Skin of body (tissue), 2 donors: ENCODE measurements around the gene CORO1C. TPM values are rescaled to one million over a fixed set of nuclear protein-coding genes. Genes with fewer than 3 reads are reported as not detected.
"Not testable (repeated sequence)": the region's sequence is repeated elsewhere in the genome, so short reads cannot be mapped to it uniquely, and the experiment has no call there.

ENCODE experiments used
- DNase-seq: peaks from one replicate; lab custom pipeline; 2025; lab: John Stamatoyannopoulos, UW
- total RNA-seq: library from RNA; depleted of rRNA; stranded (reverse); fragments of >200 nt; gene quantifications from one replicate; pipeline ENCODE4 v1.2.3, GENCODE V29; 2014

CORO1C gene
- total RNA-seq, 1 donor from 2014 or later = 141 TPM

GRCh38 chr12:108635201-108635996, 95.9 kb downstream of the CORO1C start:
- DNase-seq = peak; percentile 30

- DNase-seq = no peak
Observed at GRCh38 chr12:108634341-108634751, 97.0 kb downstream of the CORO1C start.

DNA sequence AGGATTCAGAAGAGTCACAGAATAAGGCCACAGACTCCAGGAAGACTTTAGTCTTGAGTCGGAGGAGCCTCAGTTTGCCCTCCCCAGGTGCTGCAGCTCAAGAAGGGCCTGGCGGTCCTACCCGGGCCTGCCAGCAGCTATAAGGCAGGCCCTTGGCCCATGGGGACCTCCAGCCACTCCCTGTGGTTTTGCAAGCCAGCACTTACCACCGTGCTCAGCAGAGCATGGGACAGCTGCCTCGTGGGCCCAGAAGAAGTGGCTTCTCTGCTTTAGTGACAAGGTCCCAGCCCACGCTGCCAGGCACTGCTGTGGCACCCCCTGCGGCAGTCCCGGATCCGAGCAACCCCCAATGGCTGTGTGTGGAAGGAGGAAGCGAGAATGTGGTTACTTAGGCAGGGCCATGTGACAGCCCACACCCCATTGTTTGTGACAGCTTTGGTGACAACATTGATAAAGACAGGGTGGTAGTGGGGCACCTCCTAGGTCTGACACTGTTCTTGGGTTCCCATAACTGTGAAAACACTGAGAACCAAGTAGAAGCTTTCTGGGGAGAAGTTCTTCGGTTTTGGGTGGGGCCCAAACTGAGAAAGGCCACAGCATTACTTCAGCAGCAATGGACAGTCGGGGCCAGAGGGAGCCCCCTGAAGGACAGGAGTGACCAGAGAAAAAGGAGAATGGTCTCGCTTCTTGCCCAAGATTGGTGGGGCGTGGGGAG, 97.6 kb downstream of the CORO1C start, which contains the start of gene SELPLG:
Gene SELPLG, minus strand, starts transcription at position 361 of the 715 bp plus-strand sequence. CDS start 9,587 bp downstream, outside the sequence.
- no peak for DNase-seq

DNA sequence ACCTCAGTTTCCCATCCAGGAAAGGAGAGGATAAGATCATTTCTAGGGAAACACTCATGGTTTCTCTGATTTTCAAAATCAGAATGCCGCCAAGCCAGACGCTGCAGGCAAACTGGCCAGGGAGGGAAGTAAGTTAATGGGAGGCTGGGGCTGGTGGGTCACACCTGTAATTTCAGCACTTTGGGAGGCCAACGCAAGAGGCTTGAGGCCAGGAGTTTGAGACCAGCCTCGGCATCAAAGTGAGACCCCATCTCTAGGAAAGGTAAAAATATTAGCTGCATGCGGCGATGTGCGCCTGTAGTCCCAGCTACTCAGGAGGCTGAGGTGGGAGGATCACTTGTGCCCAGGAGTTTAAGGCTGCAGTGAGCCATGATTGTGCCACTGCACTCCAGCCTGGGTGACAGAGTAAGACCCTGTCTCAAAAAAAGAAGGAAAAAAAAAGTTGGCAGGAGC, 98.2 kb downstream of the CORO1C start:
- no peak for DNase-seq

- DNase-seq = not testable (repeated sequence)
Observed at GRCh38 chr12:108631261-108631660, 100.1 kb downstream of the CORO1C start.

- DNase-seq = no peak
Observed at GRCh38 chr12:108630481-108631207, 100.7 kb downstream of the CORO1C start.

DNA sequence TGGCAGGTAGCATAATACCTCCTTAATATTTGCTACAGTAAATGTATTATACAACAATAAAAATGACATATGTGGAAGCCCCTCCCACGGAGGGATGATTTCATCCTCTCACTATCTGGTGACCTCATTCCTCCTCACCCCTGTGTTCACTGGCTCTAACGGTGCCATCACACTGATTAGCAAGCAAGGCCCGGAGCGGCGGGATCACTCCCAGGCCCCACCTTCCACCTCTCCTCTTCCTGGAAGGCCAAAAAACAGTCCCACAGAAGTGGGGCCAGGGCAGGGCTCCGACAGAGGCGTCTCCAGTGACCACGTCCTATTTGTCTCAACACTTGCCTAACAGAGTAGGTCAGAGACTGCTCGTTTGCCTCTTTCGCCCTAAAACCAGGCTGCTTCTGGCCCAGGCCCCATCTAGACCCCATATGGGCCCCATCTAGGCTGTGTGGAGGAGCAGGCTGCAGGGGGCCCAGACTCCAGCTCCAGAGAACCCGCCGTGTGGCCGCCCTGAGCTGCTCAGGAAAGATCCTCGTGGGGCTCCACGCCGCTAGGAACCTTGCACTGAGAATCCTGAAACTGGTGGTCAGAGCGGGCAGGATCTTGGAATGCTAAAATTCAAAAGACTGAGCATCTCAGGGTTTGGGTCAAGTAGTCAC, 101.4 kb downstream of the CORO1C start:
- DNase-seq = peak; percentile 62

DNA sequence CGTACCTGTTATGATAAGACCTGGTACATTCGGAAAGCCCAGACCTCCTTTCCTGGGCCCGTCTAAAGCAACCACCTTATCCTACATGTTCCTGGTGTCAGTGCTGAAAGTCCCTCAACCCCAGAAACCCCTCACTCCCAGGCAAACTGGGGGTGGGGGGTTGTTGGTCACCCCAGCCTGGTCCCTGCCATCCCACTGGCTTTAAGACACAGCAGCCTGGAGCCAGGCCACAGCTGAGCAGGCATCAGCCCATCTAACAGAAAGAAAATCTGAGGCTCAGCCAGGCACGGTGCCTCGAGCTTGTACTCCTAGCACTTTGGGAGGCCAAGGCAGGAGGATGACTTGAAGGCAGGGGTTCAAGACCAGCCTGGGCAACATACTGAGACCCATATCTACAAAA, 102.2 kb downstream of the CORO1C start:
- DNase-seq = no peak

DNA sequence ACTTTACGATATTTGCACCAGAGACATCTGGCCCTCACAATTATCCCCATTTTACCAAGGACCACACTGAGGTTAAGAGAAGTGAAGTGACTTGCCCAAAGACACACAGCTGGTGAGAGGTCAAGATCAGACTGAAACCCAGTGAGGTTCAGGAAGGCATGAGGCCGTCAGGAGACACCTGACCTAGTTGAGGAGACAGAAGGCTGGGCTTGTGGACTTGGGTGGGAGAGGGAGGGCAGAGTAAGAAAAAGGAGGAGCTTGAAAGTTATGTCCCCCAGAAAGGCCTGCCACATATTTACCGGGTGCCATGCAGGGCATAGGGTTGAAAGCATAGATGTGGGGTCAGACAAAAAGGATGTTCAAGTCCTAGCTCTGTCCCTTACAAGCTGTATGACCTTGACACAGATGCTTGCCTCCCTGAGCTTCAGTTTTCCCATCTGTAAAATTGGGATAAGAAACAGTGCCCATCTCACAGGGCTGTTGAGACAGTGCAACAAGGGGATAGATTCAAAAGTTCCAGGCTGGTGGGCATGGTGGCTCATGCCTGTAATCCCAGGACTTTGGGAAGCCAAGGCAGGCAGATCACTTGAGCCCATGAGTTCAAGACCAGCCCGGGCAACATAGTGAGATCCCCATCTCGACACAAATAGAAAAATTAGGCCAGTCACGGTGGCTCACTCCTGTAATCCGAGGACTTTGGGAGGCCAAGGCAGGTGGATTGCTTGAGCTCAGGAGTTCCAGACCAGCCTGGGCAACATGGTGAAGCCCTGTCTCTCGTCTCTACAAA, 104.0 kb downstream of the CORO1C start:
- DNase-seq = no peak

- DNase-seq = no peak
Observed at GRCh38 chr12:108625228-108625627, 106.1 kb downstream of the CORO1C start.

DNA sequence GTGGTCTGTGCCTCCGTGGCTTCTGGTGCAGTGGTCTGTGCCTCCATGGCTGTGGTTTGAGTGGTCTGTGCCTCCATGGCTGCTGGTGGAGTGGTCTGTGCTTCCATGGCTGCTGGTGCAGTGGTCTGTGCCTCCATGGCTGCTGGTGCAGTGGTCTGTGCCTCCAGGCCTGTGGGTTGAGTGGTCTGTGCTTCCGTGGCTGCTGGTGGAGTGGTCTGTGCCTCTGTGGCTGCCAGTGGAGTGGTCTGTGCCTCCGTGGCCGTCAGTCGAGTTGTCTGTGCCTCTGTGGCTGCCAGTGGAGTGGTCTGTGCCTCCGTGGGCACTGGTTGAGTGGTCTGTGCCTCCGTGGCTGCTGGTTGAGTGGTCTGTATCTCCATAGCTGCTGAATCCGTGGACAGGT, 107.7 kb downstream of the CORO1C start:
- no peak for DNase-seq

GRCh38 chr12:108622921-108623514, 108.3 kb downstream of the CORO1C start:
- no peak for DNase-seq

GRCh38 chr12:108622421-108622820, 108.9 kb downstream of the CORO1C start:
- DNase-seq = peak; percentile 31

GRCh38 chr12:108621161-108621560, 110.2 kb downstream of the CORO1C start:
- DNase-seq = no peak

GRCh38 chr12:108620236-108620879, 111.0 kb downstream of the CORO1C start:
- DNase-seq = no peak

GRCh38 chr12:108619369-108620160, 111.8 kb downstream of the CORO1C start:
- DNase-seq = no peak

DNA sequence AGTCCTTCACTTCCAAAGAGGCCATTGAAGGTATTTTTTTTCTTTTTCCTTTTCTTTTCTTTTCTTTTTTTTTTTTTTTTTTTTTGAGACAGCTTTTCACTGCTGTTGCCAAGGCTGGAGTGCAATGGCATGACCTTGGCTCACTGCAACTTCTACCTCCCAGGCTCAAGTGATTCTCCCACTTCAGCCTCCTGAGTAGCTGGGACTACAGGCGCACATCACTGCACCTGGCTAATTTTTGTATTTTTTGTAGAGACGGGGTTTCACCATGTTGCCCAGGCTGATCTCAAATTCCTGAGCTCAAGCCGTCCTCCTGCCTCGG, 112.4 kb downstream of the CORO1C start:
- not testable (repeated sequence) for DNase-seq

DNA sequence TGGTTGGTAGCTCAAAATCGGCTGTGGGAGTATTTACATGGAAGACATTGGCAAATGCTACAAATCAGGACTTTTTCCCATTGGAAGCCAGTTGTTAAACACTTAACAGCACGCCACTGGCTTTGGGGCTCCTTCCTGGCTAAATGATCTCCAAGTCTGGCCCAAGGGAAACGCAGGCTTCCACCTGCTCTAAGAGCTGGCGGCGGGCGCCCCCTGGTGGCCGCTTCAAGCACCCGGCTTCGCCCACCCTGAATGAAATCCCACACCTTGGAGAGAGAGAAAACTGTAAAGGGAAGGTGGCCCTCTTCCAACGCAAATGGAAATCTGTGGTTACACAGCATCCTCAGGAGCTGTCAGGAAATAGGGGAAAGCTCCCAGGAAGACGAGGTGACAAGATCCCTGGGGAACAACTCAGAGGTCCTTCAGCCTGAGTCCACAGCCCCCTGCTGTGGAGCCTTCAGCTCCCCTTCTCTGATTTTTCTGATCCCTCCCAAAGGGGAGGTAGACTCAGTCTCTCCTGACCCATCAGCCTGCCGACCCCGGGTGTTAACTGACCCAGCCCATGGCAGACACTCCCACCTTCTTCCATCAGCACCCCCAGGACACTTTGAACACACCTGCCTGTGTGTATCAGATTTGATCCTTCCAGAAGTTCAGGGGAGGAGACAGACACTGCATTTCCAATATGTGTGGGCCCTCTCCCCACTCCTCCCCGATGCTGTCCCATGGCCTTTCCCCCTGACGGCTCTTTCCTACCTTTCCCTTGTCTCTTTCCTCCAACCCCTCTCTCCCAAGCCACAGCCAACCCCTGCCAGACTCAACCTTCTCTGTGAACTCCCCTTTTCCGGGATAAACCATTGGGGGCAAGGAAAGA, 113.0 kb downstream of the CORO1C start:
- peak; percentile 76 for DNase-seq
